GM12875 (cell line): ENCODE results near the gene COLEC12.

Experiments
- H3K4me3 ChIP-seq: one replicate; pipeline ENCODE4 v1.5.1; 2011; ENCODE audit warnings: low read depth, low read length, control low read depth
- TF ChIP-seq, protein P1 (sequence below): IDR thresholded peaks from 2 replicates; pipeline ENCODE4 v1.5.1; 2011; ENCODE audit warnings: low read depth, mild to moderate bottlenecking, control low read depth, inconsistent platforms, low read length, moderate library complexity, borderline replicate concordance; ENCODE audit not compliant: insufficient read depth

The COLEC12 gene

DNA sequence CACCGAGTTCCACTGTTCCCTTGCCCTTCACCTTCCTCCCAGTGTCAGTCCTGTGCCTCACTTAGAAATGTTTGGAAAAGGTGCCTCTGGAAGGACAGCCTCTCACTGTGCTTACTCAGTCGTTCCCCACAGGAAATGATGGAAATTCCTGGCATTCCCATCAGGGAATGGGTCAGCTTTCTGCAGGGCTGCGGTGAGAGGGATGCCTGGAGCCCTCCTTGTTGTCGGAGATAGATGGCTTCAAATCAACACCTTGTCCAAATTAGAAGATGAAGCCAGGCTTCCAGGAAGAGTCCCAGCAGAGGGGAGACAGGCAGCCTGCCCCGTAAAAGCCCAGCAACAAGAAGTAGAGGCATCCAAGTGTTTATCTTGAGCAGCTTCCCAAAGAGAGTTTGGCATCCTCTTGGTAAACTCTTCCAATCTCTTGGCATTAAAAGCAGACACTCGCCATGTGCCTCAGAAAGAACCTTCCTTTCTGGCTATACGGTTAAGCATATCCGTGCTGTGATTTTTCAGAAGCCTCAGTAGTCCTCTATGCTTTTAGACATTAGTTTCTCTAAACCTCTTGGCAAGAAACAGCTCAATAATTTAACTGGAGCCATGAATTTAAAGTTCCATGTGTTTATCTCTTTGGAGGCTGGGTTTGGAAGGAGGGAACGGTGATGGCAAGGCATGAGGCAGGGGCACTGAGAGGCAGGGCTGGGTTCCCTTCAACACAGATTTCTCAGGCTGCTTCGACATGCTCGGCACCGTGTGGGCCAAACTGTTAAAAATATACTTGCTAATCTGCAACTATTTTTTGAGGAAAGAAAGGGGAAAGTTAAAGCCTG, 25.1 kb downstream of the COLEC12 start:
- TF ChIP-seq, protein P1, sequence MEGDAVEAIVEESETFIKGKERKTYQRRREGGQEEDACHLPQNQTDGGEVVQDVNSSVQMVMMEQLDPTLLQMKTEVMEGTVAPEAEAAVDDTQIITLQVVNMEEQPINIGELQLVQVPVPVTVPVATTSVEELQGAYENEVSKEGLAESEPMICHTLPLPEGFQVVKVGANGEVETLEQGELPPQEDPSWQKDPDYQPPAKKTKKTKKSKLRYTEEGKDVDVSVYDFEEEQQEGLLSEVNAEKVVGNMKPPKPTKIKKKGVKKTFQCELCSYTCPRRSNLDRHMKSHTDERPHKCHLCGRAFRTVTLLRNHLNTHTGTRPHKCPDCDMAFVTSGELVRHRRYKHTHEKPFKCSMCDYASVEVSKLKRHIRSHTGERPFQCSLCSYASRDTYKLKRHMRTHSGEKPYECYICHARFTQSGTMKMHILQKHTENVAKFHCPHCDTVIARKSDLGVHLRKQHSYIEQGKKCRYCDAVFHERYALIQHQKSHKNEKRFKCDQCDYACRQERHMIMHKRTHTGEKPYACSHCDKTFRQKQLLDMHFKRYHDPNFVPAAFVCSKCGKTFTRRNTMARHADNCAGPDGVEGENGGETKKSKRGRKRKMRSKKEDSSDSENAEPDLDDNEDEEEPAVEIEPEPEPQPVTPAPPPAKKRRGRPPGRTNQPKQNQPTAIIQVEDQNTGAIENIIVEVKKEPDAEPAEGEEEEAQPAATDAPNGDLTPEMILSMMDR: no peak
- no peak overlapping the region for H3K4me3 ChIP-seq

DNA sequence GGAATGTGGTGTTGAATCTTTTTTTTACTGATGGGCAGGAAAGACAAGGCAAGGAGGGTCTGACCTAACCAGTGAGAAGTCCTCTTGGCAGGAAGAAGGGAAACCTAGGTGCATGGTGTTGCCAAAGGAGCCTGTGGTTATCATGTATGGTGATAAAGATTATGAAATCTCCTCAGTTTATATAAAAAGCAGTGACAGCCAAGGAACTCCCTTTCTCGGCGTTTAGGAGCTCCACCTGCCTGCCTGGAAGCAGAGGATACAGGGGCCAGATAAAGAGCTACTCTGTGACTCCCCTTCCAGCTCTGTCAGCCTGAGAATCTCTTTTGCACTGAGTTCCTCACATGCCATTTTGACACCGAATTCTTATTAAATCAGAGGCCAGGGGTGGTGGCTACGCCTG, 26.1 kb downstream of the COLEC12 start:
- TF ChIP-seq, protein P1: no peak

DNA sequence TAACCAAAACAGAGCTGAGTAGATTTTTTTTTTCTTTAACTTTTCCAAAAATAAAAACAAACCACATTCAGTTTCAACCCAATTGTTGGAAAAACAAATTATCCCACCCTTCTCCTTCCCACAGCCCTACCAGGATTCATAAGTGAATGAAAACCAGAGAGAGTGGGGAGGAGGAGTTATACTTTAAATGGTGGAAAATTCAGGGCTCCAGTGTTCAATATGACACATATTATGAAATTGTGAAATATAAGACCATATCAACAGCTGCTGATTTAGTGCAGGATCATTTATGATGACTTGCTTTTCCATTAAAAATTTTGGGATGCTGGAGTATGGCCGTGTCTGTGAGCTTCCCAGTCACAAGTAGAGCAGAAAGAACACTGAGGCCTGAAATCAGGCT, 26.7 kb downstream of the COLEC12 start:
- TF ChIP-seq, protein P1: no peak
- H3K4me3 ChIP-seq: no peak overlapping the region

More for the DNA sequence above, 26.1 kb downstream of the COLEC12 start:
- no peak overlapping the region for H3K4me3 ChIP-seq

DNA sequence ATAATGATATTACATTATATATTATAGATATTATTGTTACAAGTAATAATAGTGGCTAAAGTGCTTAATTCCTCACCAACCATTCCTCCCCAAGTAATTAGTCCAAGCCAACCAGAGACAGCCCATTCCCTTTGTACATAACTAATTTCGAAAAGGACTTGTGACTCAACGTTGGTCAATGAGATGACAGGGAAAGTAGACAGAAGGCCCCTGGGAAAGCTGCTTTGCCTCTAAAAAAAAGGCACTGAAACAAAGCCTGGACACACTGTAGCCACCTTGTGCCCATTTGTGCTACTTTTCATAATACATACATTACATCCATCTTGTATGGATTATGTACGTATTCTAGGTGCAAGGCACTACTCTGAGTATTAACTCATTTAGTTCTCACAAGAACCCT, 28.8 kb downstream of the COLEC12 start:
- TF ChIP-seq, protein P1: no peak
- no peak overlapping the region for H3K4me3 ChIP-seq

DNA sequence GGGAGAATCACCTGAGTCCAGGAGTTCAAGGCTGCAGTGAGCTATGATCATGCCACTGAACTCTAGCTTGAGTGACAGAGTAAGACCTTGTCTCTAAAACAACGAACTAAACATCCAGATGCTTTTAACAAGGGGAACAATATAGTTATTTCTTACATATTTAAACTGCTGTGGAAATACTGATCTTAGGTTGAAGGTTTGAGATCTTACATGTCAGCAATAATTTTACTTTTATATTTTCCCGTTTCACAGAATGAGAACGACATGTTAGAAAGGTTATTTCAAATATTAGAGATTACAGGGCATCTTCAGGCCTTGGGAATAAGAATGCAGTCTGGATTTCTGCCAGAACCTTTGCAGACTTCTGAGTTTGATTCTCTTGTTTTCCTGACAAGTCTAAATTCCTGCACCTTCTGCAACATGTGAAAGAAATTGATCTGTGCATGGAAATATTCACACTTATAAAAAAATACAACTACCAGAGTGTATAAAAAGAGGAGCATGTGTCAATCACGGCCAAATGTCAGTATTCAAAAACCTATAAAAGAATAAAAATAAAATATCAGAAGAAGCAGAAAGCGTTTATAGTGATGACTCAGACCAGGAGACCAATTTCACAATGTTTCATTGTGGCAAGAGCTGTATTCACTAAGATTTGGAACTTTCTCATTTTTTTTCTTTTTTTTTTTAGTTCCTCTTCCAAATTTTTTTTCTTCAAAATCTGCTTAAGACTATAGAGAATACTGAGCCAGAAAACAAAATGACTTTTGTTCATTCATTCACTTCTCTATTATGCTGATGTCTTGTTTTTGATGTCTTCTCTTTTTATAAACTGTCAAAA, 29.6 kb downstream of the COLEC12 start:
- no peak overlapping the region for H3K4me3 ChIP-seq
- TF ChIP-seq, protein P1: no peak

DNA sequence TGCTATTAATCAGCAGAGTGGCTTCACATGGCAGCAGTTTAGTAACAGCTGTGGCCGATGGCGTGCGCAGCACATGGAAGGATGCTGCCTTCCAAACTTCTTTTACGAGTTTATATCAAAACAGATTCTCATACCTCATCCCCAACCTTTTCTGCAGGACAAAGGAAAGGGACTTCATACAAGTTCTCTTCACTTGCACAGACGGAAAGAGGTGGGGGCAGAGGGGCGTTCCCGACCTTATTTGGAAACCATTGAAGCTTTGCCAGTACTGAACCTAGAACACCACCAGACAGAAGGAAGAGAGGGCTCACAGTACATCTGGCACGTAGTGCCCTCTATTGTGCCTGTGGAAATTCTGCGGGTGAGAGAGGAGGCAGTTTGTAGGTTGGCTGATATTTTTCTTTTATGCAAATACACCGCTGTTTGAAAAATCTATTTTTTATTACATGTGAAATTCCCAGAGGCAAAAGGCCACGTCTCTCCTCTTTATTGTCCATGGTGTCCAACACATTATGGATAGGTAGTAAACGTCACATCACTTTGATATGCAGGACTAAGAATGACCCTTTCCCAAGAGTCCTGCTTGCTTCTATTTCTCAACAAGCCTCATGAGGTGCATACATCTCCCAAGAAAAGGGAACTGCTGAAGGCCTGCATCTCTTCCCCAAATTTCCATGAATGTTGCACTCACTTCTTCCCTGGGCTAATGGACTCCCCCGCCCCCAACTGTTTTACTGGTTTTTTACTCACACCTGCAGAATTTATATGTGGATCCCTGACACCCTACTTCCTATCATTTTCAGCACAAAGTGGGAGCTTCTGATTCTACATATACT, 31.3 kb downstream of the COLEC12 start:
- TF ChIP-seq, protein P1: no peak
- H3K4me3 ChIP-seq: no peak overlapping the region
